ENCODE measurements around the gene SV2C. TPM values are rescaled to one million over a fixed set of nuclear protein-coding genes. Genes with fewer than 3 reads are reported as not detected.

Gene SV2C
- total RNA-seq, 2 donors from 2014 or later = 0.14 TPM

- Histone ChIP-seq H3K4me1 (ENCODE audit: control insufficient read depth in 1 of 2, low read depth in 2 of 2) (no peaks in the 10 kb centered on the region), H3K4me3 (no peak overlapping the region), H3K36me3 (no peaks in the 10 kb centered on the region), H3K27me3 (replicated peaks; ENCODE audit: insufficient read depth) (no peaks in the 10 kb centered on the region), H3K27ac (no peak overlapping the region), H3K9me3 (no peaks in the 10 kb centered on the region)
- TF ChIP-seq CTCF (IDR thresholded peaks at IDR 0.05) = no peak
- no peak for DNase-seq (ENCODE audit: low spot score)
- no peak for ATAC-seq (ENCODE audit: insufficient number of reproducible peaks, low FRiP score, low read depth)
Observed at GRCh38 chr5:76273206-76273885, 190.2 kb downstream of the SV2C start.

GRCh38 chr5:76274571-76274970 lies 191.4 kb downstream of the SV2C start:
- Histone ChIP-seq H3K27ac (no peak overlapping the region), H3K4me1 (ENCODE audit: control insufficient read depth in 1 of 2, low read depth in 2 of 2) (no peaks in the 10 kb centered on the region), H3K9me3 (no peaks in the 10 kb centered on the region), H3K27me3 (replicated peaks; ENCODE audit: insufficient read depth) (no peaks in the 10 kb centered on the region), H3K4me3 (no peak overlapping the region), H3K36me3 (no peaks in the 10 kb centered on the region)
- no peak for DNase-seq (ENCODE audit: low spot score)
- TF ChIP-seq CTCF (IDR thresholded peaks at IDR 0.05) = no peak
- ATAC-seq (ENCODE audit: insufficient number of reproducible peaks, low FRiP score, low read depth) = no peak

GRCh38 chr5:76277736-76278135 lies 194.6 kb downstream of the SV2C start:
- ATAC-seq (ENCODE audit: insufficient number of reproducible peaks, low FRiP score, low read depth) (no peak), DNase-seq (ENCODE audit: low spot score) (no peak)
- no peak for TF ChIP-seq CTCF (IDR thresholded peaks at IDR 0.05)
- Histone ChIP-seq H3K36me3 (no peaks in the 10 kb centered on the region), H3K9me3 (no peaks in the 10 kb centered on the region), H3K4me3 (no peak overlapping the region), H3K27ac (no peak overlapping the region), H3K27me3 (replicated peaks; ENCODE audit: insufficient read depth) (no peaks in the 10 kb centered on the region), H3K4me1 (ENCODE audit: control insufficient read depth in 1 of 2, low read depth in 2 of 2) (no peaks in the 10 kb centered on the region)

- Histone ChIP-seq H3K4me1 (ENCODE audit: control insufficient read depth in 1 of 2, low read depth in 2 of 2) (no peaks in the 10 kb centered on the region), H3K9me3 (no peaks in the 10 kb centered on the region), H3K27ac (no peak overlapping the region), H3K36me3 (no peaks in the 10 kb centered on the region), H3K4me3 (no peak overlapping the region), H3K27me3 (replicated peaks; ENCODE audit: insufficient read depth) (no peaks in the 10 kb centered on the region)
- ATAC-seq (ENCODE audit: insufficient number of reproducible peaks, low FRiP score, low read depth) (no peak), DNase-seq (ENCODE audit: low spot score) (no peak)
- TF ChIP-seq CTCF (IDR thresholded peaks at IDR 0.05) = no peak
Observed at GRCh38 chr5:76278261-76278789, 195.1 kb downstream of the SV2C start.

GRCh38 chr5:76280494-76280893 lies 197.3 kb downstream of the SV2C start:
- no peak for TF ChIP-seq CTCF (IDR thresholded peaks at IDR 0.05)
- no peak for DNase-seq (ENCODE audit: low spot score)
- ATAC-seq (ENCODE audit: insufficient number of reproducible peaks, low FRiP score, low read depth) = no peak
- H3K9me3 ChIP-seq = no peaks in the 10 kb centered on the region
- no peak overlapping the region for H3K27ac ChIP-seq
- no peaks in the 10 kb centered on the region for H3K27me3 ChIP-seq (replicated peaks; ENCODE audit: insufficient read depth)
- H3K4me3 ChIP-seq = no peak overlapping the region
- H3K36me3 ChIP-seq = no peaks in the 10 kb centered on the region
- H3K4me1 ChIP-seq (ENCODE audit: control insufficient read depth in 1 of 2, low read depth in 2 of 2) = no peaks in the 10 kb centered on the region

Data from thoracic aorta (tissue), 2 donors.